ENCODE data around the gene POLR1A.

POLR1A gene

GRCh38 chr2:86023366-86023712 is 82.3 kb downstream of the POLR1A start:
- no peak for DNase-seq (ENCODE audit: low read depth in 2 of 3, low spot score in 2 of 3)

- no peak for DNase-seq (ENCODE audit: low read depth in 2 of 3, low spot score in 2 of 3)
Observed at GRCh38 chr2:86022661-86023365, 82.9 kb downstream of the POLR1A start.

- DNase-seq (ENCODE audit: low read depth in 2 of 3, low spot score in 2 of 3) = no peak
Observed at GRCh38 chr2:86021396-86022378, 84.0 kb downstream of the POLR1A start.

GRCh38 chr2:86020984-86021383 is 84.7 kb downstream of the POLR1A start:
- DNase-seq (ENCODE audit: low read depth in 2 of 3, low spot score in 2 of 3) = no peak

GRCh38 chr2:86019121-86019520 is 86.6 kb downstream of the POLR1A start:
- no peak for DNase-seq (ENCODE audit: low read depth in 2 of 3, low spot score in 2 of 3)

- no peak for DNase-seq (ENCODE audit: low read depth in 2 of 3, low spot score in 2 of 3)
Observed at GRCh38 chr2:86017901-86018896, 87.5 kb downstream of the POLR1A start.

- no peak for DNase-seq (ENCODE audit: low read depth in 2 of 3, low spot score in 2 of 3)
Observed at GRCh38 chr2:86016581-86016980, 89.1 kb downstream of the POLR1A start.

GRCh38 chr2:86015699-86016098 is 90.0 kb downstream of the POLR1A start:
- DNase-seq (ENCODE audit: low read depth in 2 of 3, low spot score in 2 of 3) = no peak

- DNase-seq (ENCODE audit: low read depth in 2 of 3, low spot score in 2 of 3) = no peak
Observed at GRCh38 chr2:86015006-86015405, 90.7 kb downstream of the POLR1A start.

- no peak for DNase-seq (ENCODE audit: low read depth in 2 of 3, low spot score in 2 of 3)
Observed at GRCh38 chr2:86014493-86014892, 91.2 kb downstream of the POLR1A start.

- no peak for DNase-seq (ENCODE audit: low read depth in 2 of 3, low spot score in 2 of 3)
Observed at GRCh38 chr2:86012007-86012712, 93.5 kb downstream of the POLR1A start.

GRCh38 chr2:86011449-86011941 is 94.2 kb downstream of the POLR1A start:
- no peak for DNase-seq (ENCODE audit: low read depth in 2 of 3, low spot score in 2 of 3)

GRCh38 chr2:86010083-86010482 is 95.6 kb downstream of the POLR1A start:
- no peak for DNase-seq (ENCODE audit: low read depth in 2 of 3, low spot score in 2 of 3)

GRCh38 chr2:86006524-86006923 is 99.2 kb downstream of the POLR1A start:
- no peak for DNase-seq (ENCODE audit: low read depth in 2 of 3, low spot score in 2 of 3)

- DNase-seq (ENCODE audit: low read depth in 2 of 3, low spot score in 2 of 3) = no peak
Observed at GRCh38 chr2:86003967-86004366, 101.7 kb downstream of the POLR1A start.

GRCh38 chr2:86003104-86003503 is 102.6 kb downstream of the POLR1A start:
- no peak for DNase-seq (ENCODE audit: low read depth in 2 of 3, low spot score in 2 of 3)

GRCh38 chr2:86002375-86002774 is 103.3 kb downstream of the POLR1A start:
- no peak for DNase-seq (ENCODE audit: low read depth in 2 of 3, low spot score in 2 of 3)

- no peak for DNase-seq (ENCODE audit: low read depth in 2 of 3, low spot score in 2 of 3)
Observed at GRCh38 chr2:86001326-86001725, 104.4 kb downstream of the POLR1A start.

GRCh38 chr2:86000938-86001312 is 104.8 kb downstream of the POLR1A start:
- DNase-seq (ENCODE audit: low read depth in 2 of 3, low spot score in 2 of 3) = no peak
